NCI-H146 treated with DMSO at 0.1 percent for 48 hours (cell line): Measurements from ENCODE around the gene CTNNAL1.
"Not testable (repeated sequence)": the region's sequence is repeated elsewhere in the genome, so short reads cannot be mapped to it uniquely, and the experiment has no call there.

ENCODE experiments used
- DNase-seq: peaks from one replicate; lab custom pipeline; 2025; ENCODE audit not compliant: unreplicated experiment; lab: John Stamatoyannopoulos, UW

The CTNNAL1 gene

DNA sequence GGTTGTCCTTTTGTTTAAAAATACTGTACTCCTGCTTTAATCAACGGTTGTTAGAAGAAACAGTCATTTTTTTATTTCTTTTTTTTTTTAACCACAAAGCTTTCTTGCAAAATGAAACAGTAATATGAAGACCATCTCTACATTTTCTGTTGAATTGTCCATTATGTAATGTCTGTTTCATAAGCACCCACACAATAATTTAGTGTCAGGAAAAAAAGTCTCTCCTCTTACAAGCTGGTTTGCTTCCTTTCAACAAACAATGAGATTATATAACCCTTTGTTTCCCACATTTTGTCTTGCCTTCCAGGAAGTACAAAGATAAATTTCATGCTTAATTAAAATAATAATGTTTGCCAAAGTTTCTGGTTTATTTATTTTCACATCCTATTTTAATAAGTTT, 16.7 kb downstream of the CTNNAL1 start:
- DNase-seq, result no peak

DNA sequence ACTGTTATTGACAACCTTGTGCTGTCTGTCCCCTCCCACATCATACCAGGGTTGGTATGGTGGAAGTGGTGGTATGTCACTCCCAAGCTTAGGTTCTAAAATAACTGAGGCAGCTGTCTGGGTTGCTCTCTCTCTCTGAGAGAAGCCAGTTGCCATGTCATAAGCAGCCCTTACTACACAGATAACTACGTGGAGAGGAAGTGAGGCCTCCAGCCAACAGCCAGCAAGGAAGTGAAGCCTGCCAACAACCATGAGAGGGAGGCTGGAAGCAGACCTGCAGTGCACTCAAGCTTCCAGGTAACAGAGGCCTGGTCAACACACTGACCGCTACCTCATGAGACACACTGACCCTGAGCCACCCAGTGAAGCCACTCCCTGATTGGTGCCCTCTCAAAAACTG, 18.6 kb downstream of the CTNNAL1 start:
- no peak for DNase-seq

DNA sequence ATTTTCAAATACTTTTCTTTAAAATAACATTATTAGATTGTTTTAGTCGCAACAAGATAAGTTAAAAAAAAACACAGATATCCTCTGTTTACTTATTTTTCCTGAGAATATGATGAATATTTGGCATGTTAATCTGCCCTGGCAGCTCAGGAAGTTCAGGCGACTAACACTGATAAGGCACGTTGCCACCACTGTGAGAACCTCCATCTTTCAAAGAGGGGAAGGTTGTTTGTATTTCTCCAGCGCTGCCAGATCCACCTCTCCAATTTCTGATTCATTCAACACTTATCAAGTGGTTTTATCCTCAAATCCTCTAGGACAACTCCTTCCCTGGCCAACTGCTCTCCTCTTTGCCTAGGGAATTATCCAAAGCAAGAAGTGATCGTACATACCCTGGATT, 21.8 kb downstream of the CTNNAL1 start:
- no peak for DNase-seq

DNA sequence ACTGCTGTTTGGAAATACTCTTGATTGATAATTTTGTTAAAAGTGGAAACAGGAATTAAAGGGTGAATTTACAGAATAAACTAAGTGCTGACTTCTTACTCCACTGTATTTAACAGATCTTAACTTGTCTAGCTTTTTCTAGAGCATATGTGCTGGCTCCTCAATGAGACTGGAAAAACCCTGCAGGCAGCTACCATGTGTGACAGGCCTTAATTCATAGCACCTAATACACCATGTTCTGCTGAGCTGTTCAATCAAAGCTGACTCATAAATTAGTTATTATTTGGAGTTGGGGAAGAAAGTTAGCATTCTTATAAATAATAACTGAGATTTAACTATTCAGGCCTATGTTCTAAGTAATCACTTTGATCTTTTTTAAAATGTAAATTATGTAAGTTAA, 29.4 kb downstream of the CTNNAL1 start:
- no peak for DNase-seq

DNA sequence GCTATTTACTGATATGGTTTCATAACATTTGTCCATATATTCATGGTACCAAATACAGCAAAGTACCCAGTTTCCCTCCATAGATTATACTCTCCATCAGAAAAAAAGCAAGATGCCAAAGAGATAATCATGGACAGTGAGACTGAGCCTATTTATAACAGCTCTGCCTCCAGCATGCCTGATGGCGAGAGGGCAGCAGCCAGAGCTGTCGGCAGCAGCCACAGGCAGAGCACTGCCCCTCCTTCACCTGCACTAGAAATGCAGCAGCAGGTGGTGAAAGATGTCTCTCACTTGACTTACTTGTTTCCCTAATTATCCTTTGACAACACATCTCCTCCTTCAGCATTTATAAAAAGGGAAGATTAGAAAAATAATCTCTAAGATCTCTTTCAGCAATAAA, 32.4 kb downstream of the CTNNAL1 start:
- DNase-seq, result no peak

GRCh38 chr9:108978205-108978604, 35.1 kb downstream of the CTNNAL1 start:
- DNase-seq, result no peak

GRCh38 chr9:108973895-108974294, 39.4 kb downstream of the CTNNAL1 start:
- no peak for DNase-seq

DNA sequence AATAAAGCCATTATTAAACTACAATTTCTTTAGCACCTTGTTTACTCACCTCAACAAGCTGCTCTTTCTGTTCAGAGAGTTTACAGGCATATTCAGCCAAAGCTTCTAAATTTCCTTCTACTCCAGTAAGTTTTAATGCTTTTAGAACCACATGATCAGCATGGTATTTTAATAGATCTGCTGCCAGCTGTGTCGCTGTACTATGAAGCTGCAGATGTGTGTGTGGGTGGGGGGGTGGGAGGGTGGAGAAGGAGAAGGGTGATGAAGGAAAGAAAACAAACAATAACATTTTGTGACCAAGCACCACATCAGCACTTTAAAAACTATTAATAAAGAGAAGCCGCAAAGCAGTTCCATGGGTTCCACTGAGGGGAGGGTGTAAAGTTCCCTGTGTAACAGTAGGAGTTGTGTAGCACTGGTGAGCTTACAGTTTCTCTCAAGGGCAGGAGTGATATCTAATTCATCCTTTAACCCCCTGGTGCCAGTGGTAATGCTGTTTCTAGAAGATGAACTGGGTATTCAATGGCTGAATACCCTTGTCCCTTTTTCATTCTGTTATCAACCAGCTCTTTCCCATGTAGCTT, 40.6 kb downstream of the CTNNAL1 start:
- DNase-seq, result no peak

DNA sequence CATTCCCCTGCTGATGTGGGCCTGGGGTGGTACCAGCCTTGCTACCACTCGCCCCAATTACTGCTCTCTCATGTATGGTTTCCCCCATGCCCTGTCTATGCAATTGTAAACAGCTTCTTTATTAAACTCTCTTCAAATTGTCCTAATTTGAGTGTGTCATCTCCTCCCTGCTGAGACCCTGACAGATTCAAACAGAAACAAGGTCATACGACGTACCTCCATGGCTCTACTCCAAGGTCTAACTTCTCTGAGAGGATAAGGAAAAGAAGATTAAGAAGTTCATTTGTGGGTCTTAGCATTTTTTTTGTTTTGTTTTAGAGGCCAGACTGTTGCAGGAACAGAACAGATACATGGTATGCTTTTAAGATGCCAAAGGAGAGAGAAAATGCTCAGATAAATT, 41.1 kb downstream of the CTNNAL1 start:
- DNase-seq, result no peak

DNA sequence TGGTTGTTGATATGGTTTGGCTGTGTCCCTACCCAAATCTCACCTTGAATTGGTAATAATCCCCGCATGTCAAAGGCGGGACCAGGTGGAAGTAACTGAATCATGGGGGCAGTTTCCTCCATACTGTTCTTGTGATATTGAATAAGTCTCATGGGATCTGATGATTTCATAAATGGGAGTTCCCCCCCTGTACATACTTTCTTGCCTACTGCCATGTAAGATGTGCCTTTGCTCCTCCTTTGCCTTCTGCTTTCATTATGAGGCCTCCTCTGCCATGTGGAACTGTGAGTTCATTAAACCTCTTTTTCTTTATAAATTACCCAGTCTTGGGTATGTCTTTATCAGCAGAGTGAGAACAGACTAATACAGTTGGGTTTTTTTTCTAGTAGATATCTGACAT, 41.9 kb downstream of the CTNNAL1 start:
- not testable (repeated sequence) for DNase-seq

DNA sequence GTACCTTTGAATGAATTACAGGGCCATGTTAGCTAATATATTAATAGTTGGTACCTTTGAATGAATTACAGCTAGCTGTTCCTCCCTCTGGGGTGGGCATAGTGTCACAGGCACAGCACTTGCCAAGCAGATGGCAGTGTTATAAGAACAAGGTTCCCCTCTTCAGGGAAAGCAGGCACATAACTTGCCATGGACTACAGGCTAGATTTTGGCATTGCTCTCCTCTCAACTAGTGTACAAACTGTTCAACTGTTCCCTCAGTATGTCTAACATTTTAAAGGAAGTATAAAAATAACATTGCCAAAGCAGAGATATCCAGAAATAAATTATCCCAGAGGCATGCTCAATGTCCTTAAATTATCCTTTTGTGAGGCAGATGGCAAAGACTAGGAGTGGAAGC, 45.4 kb downstream of the CTNNAL1 start:
- no peak for DNase-seq

DNA sequence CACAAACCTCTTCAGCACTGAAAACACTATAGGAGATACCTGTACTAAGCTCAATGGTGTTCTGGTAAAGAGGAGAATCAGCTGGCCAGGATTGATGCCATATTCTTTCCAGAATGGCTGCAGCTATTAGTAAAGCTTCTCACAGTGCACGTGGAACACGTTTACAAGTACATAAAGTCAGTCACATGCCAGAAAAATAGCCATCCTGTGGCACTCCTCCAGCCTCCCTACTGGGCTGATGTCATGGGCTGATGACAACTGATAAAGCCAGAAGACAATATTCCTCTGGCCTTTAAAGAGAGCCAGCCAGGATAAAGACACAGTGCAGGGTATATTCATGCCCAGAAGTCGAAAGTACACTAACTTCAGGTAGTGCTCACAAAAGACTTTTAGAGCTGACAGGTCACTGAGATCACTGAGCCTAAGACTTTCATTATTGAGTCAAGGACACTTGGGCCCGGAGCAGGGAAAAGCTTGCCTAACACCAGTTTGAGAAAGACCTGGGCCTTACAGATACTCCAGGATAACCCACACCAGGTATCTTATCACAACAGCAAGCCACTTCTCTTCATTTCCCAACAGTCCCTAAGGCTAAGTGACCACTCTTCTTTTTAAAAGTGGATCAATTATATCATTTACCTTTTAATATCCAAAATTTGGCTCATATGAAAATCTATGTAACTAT, 49.7 kb downstream of the CTNNAL1 start:
- DNase-seq, result no peak

DNA sequence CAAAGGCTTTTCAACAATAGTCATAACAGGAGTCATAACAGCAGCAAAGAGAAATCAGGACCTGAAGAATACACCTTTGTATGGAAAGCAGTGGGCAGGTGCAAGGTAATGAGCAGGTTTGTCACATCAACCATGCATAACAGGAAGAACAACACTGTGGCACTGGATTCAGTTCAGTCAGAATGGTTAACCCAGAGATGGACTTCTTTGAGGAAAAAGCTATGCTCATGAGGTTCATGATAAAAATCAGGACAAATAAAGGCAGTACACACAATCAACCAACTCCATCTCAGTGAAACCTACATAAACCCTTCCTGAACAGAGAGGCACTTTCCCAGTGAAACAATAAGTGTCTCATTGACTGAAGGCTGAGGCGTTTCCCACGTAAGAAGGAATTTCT, 52.1 kb downstream of the CTNNAL1 start:
- DNase-seq, result no peak

DNA sequence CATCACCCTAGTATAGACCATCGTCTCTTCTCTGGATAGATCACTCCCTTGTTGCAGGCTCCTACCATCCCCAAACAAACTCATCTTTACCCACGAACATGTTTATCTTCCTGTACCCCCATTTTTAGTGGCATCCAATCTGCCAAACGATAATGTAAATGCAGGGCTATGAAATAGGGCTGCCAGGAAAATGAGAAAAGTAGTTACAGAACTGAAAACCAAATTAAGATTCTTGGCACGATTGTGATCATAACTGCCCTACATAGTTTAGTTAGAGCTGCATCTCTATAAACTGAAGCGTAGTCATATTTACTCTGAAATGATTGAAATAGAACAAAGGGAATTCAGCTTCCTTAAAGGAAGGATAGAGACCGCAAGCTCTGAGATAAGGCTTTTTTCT, 53.0 kb downstream of the CTNNAL1 start:
- DNase-seq, result no peak

GRCh38 chr9:108956631-108957026, 56.7 kb downstream of the CTNNAL1 start:
- no peak for DNase-seq

GRCh38 chr9:108956022-108956630, 57.2 kb downstream of the CTNNAL1 start:
- peak; percentile 72 for DNase-seq

- DNase-seq, result peak; percentile 8
Observed at GRCh38 chr9:108953983-108954574, 59.2 kb downstream of the CTNNAL1 start.

- DNase-seq, result no peak
Observed at GRCh38 chr9:108951578-108951977, 61.7 kb downstream of the CTNNAL1 start.

GRCh38 chr9:108950168-108950567, 63.1 kb downstream of the CTNNAL1 start:
- DNase-seq, result no peak

GRCh38 chr9:108939975-108940374, 73.3 kb downstream of the CTNNAL1 start:
- no peak for DNase-seq

DNA sequence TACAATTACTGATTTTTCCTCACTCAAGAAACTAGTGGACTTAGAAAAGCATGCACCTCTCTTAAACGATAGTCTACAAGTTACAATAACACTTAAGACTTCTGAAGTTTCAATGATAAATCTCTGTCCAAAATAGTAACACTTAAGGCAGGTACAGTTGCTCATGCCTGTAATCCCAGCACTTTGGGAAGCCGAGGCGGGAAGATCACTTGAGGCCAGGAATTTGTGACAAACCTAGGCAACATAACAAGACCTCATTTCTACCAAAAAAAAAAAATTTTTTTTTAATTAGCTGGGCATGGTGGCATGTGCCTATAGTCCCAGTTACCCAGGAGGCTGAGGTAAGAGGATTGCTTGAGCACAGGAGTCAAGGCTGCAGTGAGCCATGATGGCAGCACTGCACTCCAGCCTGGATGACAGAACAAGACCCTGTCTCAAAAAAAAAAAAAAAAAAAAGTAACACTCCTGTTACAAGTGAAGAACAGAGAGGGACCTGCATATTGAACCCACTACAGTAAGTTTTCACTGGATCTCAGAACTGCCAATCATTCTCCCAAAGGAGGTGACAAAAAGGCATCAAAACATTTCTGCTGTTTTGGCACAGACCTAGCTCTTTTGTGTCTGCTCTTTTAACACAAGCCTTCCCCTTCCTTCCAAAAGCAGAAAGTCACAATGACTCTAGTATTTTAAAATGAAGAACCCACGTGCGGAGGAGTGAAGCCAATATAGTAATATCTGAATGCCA, 75.6 kb downstream of the CTNNAL1 start:
- no peak for DNase-seq
